ENCODE results near the gene MACROD2.
A peak's percentile ranks its signal among the peaks of the same experiment; 100 is the strongest.

Gene MACROD2

GRCh38 chr20:15265581-15266309 lies 1270.4 kb downstream of the MACROD2 start:
- CTCF ChIA-PET = interaction anchor here (1.0 to 1.6 kb wide), 4 partner anchors 9 to 320 kb away, joined by 3 to 4 read pairs (median 3); no protein-coding TSS in a partner anchor
- DNase-seq (ENCODE audit: extremely low spot score) = no peak
- TF ChIP-seq CTCF (IDR thresholded peaks at IDR 0.05; ENCODE audit: control extremely low read depth, extremely low read depth, low read depth, missing control alignments) = peak; percentile 1
- POLR2A ChIA-PET = no interaction called here

GRCh38 chr20:15267935-15268334 lies 1272.6 kb downstream of the MACROD2 start:
- ChIA-PET CTCF (interaction anchor here (1.2 kb wide), 1 partner anchor 386 kb away, joined by 5 read pairs; no protein-coding TSS in a partner anchor), POLR2A (no interaction called here)
- peak; percentile 17 for TF ChIP-seq CTCF (IDR thresholded peaks at IDR 0.05; ENCODE audit: control extremely low read depth, extremely low read depth, low read depth, missing control alignments)
- peak; percentile 21 for DNase-seq (ENCODE audit: extremely low spot score)

- ChIA-PET CTCF (interaction anchor here (1.1 kb wide), 1 partner anchor 9 kb away, joined by 3 read pairs; no protein-coding TSS in a partner anchor), POLR2A (no interaction called here)
- no peak for DNase-seq (ENCODE audit: extremely low spot score)
- no peak for TF ChIP-seq CTCF (IDR thresholded peaks at IDR 0.05; ENCODE audit: control extremely low read depth, extremely low read depth, low read depth, missing control alignments)
Measured at GRCh38 chr20:15278041-15278440, 1282.7 kb downstream of the MACROD2 start.

GRCh38 chr20:15287329-15287728 lies 1292.0 kb downstream of the MACROD2 start:
- CTCF ChIA-PET = interaction anchor here (1.2 kb wide), 1 partner anchor 10 kb away, joined by 4 read pairs; no protein-coding TSS in a partner anchor
- no peak for TF ChIP-seq CTCF (IDR thresholded peaks at IDR 0.05; ENCODE audit: control extremely low read depth, extremely low read depth, low read depth, missing control alignments)
- POLR2A ChIA-PET = no interaction called here
- no peak for DNase-seq (ENCODE audit: extremely low spot score)

GRCh38 chr20:15288106-15288505 lies 1292.8 kb downstream of the MACROD2 start:
- ChIA-PET CTCF (interaction anchor here (1.2 kb wide), 1 partner anchor 10 kb away, joined by 4 read pairs; no protein-coding TSS in a partner anchor), POLR2A (no interaction called here)
- no peak for TF ChIP-seq CTCF (IDR thresholded peaks at IDR 0.05; ENCODE audit: control extremely low read depth, extremely low read depth, low read depth, missing control alignments)
- no peak for DNase-seq (ENCODE audit: extremely low spot score)

GRCh38 chr20:15289337-15289736 lies 1294.0 kb downstream of the MACROD2 start:
- CTCF ChIA-PET = interaction anchor here (1.9 kb wide), 1 partner anchor 9 kb away, joined by 4 read pairs; no protein-coding TSS in a partner anchor

More at GRCh38 chr20:15289337-15289736, 1294.0 kb downstream of the MACROD2 start:
- TF ChIP-seq CTCF (IDR thresholded peaks at IDR 0.05; ENCODE audit: control extremely low read depth, extremely low read depth, low read depth, missing control alignments) = no peak
- POLR2A ChIA-PET = no interaction called here
- no peak for DNase-seq (ENCODE audit: extremely low spot score)
